Mucosa of descending colon (tissue), 3 donors: Measurements from ENCODE around the gene CDC45. TPM values are rescaled to one million over a fixed set of nuclear protein-coding genes. Genes with fewer than 3 reads are reported as not detected.

Experiments used
- ATAC-seq: fragments of 200-7000 bp; cut with Tn5 transposase; one replicate; pipeline ENCODE4 v1.9.1; 2020; ENCODE audit warnings: mild to moderate bottlenecking, moderate library complexity
- DNase-seq, 3 donors: peaks; one replicate each; pipeline ENCODE4 v3.0.0-alpha.2; 2020
- H3K36me3 ChIP-seq: fragments of 200-600 bp; one replicate; pipeline ENCODE4 v1.8.0; 2021; ENCODE audit warnings: low read depth, mild to moderate bottlenecking
- H3K4me1 ChIP-seq: fragments of 200-600 bp; one replicate; pipeline ENCODE4 v1.8.0; 2021; ENCODE audit warnings: low read depth, mild to moderate bottlenecking
- H3K4me3 ChIP-seq: fragments of 200-600 bp; one replicate; pipeline ENCODE4 v1.8.0; 2021; ENCODE audit warnings: mild to moderate bottlenecking
- H3K9me3 ChIP-seq: fragments of 200-600 bp; one replicate; pipeline ENCODE4 v1.8.0; 2021; ENCODE audit warnings: mild to moderate bottlenecking
- intact Hi-C, 2 donors: fragments of 100-400 bp; cut with DNase I in 1 of 2; cut with micrococcal nuclease in 1 of 2; formaldehyde crosslinking; loops; one replicate each; pipeline versions ENCODE4 v1.11.0 to v1.11.1; 2022; cut with DNase I, micrococcal nuclease
- total RNA-seq, 3 donors: library from RNA; stranded (reverse); fragmentation: NEBNext Ultra II Directional in 2 of 3; extraction: Animal tissue kit (Norgen Biotek cat#: 25700) in 2 of 3; gene quantifications; one replicate each; pipeline versions ENCODE4 v1.2.1 to v1.2.4, GENCODE V29; 2021 to 2023
- TF ChIP-seq, protein P1 (sequence below): fragments of 200-600 bp; IDR thresholded peaks from one replicate; pipeline ENCODE4 v1.8.0; 2022; ENCODE audit warnings: antibody characterized with exemption, mild to moderate bottlenecking
- donor health status: DM: no; HTN: no; CAD: no; lungs with moderate emphysema.
- donor health status: DM: no; HTN: no; CAD: no.
- donor health status: DM: no; HTN: yes; CAD: no.

The CDC45 gene
- total RNA-seq, 3 donors from 2014 or later = 2.2 to 13.9 (median 2.8) TPM

DNA sequence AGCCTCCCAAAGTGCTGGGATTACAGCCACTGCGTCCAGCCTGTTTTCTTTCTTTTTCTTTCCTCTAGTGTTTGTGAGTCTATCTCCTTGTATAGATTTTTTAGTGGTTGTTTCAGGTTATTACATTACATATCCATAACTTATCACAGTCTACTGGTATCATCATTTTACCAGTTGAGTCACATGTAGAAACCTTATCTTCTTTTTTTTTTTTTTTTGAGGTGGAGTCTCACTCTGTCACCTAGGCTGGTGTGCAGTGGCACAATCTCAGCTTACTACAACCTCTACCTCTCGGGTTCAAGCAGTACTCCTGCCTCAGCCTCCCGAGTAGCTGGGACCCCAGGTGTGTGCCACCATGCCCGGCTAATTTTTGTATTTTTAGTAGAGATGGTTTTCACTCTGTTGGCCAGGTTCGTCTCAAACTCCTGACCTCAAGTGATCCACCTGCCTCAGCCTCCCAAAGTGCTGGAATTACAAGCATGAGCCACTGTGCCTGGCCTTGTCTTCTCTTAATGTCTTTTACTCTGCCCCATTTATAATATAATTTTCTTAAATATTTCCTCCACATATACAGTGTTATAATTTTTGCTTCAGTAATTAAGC, 11.0 kb downstream of the CDC45 start:
- intact Hi-C loops = no loop called here
- TF ChIP-seq, protein P1, sequence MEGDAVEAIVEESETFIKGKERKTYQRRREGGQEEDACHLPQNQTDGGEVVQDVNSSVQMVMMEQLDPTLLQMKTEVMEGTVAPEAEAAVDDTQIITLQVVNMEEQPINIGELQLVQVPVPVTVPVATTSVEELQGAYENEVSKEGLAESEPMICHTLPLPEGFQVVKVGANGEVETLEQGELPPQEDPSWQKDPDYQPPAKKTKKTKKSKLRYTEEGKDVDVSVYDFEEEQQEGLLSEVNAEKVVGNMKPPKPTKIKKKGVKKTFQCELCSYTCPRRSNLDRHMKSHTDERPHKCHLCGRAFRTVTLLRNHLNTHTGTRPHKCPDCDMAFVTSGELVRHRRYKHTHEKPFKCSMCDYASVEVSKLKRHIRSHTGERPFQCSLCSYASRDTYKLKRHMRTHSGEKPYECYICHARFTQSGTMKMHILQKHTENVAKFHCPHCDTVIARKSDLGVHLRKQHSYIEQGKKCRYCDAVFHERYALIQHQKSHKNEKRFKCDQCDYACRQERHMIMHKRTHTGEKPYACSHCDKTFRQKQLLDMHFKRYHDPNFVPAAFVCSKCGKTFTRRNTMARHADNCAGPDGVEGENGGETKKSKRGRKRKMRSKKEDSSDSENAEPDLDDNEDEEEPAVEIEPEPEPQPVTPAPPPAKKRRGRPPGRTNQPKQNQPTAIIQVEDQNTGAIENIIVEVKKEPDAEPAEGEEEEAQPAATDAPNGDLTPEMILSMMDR = no peak
- DNase-seq (no peak), ATAC-seq (no peak)
- Histone ChIP-seq H3K4me1 (no peaks in the 10 kb centered on the region), H3K9me3 (no peaks in the 10 kb centered on the region), H3K4me3 (no peak overlapping the region), H3K36me3 (no peaks in the 10 kb centered on the region)

DNA sequence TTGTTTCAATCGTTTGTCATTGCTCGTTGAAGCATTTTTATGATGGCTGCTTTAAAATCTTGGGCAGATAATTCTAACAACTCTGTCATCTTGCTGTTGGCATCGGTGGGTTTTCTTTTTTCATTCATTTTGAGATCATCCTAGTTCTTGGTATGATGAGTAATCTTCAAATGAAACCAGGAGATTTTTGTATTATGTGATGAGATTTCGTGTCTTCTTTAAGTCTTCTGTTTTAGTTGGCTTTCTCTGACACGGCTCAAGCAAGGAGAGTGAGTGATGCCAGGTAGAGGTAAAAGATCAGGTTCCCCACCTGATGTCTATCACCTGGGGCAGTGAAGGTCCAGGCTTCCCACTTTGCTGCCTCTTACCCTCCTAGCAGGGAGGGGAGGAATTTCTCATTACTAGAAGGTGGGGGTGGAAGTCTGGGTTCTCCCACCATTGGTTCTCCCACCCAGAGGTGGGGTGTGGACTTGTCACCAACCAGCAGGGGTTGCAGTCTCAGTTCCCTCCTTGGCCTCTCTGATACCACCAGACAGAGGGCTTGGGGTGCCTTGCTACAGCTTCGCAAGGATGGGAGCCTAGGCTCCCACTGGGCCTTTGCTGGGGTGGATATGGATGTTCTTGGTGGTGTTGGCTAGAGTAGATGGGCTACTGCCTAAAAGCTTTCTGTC, 12.9 kb downstream of the CDC45 start:
- ATAC-seq (no peak), DNase-seq (no peak)
- Histone ChIP-seq H3K36me3 (no peaks in the 10 kb centered on the region), H3K4me1 (no peaks in the 10 kb centered on the region), H3K9me3 (no peaks in the 10 kb centered on the region), H3K4me3 (no peak overlapping the region)
- intact Hi-C loops = no loop called here
- TF ChIP-seq, protein P1 = no peak

DNA sequence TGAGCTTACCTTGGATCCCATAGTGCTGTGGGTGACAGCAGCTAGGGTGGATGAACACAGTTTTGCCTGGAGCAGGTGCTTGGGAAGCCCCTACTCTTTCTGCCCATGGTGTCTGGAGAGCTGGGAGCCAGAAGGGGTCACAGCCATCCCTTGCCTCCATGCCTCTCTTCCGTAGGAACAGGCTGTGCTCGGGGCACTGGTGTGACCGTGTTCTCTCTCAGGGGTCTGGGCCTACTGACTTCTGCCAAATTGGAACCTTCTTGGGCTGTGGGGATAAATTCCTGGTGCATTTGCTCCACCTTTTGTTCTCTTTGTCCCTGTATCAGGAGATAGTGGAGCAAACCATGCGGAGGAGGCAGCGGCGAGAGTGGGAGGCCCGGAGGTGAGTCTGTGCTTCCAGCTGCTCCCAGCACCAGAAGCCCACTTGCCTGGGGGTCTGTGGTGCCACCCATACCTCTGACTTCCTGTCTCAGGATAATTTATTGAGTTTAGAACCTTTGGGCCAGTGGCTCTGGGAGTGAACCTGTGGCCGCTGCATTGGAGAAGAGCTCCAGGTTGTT, 14.4 kb downstream of the CDC45 start:
- no peak for ATAC-seq
- intact Hi-C loops = no loop called here
- H3K9me3 ChIP-seq = no peaks in the 10 kb centered on the region

DNA sequence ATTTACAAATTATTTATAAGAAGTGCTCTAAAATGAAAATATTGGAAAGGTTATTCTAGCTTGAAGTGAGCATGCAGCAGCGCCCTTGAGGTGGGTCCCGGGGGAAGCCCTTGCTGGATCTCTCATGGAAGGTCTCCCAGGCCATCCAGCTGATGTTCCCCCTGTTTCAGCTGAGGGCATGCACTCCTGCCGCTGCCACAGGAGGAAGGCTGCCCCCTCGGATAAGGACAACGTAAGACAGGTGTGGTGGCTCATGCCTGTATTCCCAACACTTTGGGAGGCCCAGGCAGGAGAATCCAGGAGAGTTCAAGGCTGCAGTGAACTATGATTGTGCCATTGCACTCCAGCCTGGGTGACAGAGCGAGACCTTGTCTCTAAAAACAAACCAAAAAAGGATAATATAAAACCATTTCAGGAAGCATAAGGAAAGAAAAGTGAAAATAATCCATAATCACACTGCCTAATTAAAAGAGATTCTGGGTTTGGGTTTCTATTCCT, 15.0 kb downstream of the CDC45 start:
- no peaks in the 10 kb centered on the region for H3K4me1 ChIP-seq
- intact Hi-C loops = no loop called here
- DNase-seq = no peak
- ATAC-seq = no peak
- TF ChIP-seq, protein P1 = no peak
- no peak overlapping the region for H3K4me3 ChIP-seq
- no peaks in the 10 kb centered on the region for H3K9me3 ChIP-seq
- no peaks in the 10 kb centered on the region for H3K36me3 ChIP-seq

More for the DNA sequence above, 14.4 kb downstream of the CDC45 start:
- Histone ChIP-seq H3K36me3 (no peaks in the 10 kb centered on the region), H3K4me3 (no peak overlapping the region), H3K4me1 (no peaks in the 10 kb centered on the region)
- DNase-seq = no peak
- TF ChIP-seq, protein P1 = no peak

DNA sequence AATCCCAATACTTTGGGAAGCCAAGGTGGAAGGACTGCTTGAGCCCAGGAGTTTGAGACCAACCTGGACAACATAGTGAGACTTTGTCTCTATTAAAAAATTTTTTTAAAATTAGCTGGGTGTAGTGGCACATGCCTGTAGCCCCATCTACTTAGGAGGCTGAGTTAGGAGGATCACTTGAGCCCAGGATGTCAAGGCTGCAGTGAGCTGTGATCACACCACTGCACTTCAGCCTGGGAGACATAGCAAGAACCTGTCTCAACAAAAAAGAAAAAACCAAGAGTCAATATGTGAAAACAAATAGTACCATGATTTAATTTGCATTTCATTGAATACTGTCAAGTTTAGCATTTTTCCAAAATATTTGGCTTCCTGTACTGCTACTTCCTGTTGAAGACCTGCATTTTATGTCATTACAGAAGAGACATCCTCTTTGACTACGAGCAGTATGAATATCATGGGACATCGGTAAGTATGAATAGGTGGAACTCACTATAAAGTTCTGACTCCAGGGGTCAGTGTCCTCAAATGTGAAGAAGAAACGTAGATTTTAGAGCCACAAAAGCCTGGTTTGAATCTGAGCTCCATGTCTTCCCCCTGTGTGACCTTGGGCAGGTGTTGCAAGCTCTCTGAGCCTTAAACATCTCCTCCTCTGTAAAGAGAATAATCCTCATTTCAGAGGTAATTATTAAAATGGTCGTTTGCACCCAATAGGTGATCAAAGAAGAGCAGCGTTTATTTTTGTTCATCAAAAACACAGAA, 16.0 kb downstream of the CDC45 start:
- DNase-seq (no peak), ATAC-seq (no peak)
- H3K36me3 ChIP-seq = no peaks in the 10 kb centered on the region
- TF ChIP-seq, protein P1 = no peak
- intact Hi-C loops = no loop called here
- no peak overlapping the region for H3K4me3 ChIP-seq
- no peaks in the 10 kb centered on the region for H3K4me1 ChIP-seq
- H3K9me3 ChIP-seq = no peaks in the 10 kb centered on the region
